PC-9 (cell line): ENCODE results near the gene DNTTIP2.

Source experiments
- CTCF ChIP-seq: fragments of 200-600 bp; sonication (generic); conservative IDR thresholded peaks from 2 replicates; pipeline ENCODE4 v1.6.1; 2017; ENCODE audit warnings: mixed run types, antibody characterized with exemption, mild to moderate bottlenecking, moderate library complexity
- EZH2 ChIP-seq: fragments of 200-600 bp; sonication (generic); IDR thresholded peaks from 2 replicates; pipeline ENCODE4 v1.8.0; 2017; ENCODE audit warnings: antibody characterized with exemption, low read depth

GRCh38 chr1:93904228-93904627 lies 25.2 kb upstream of the DNTTIP2 start:
- no peak for TF ChIP-seq CTCF
- no peak for TF ChIP-seq EZH2
